Hematopoietic multipotent progenitor cell treated with erythropoietin and hydrocortisone succinate and interleukin-3 and kit ligand, for 4 days (in vitro differentiated cells): Measurements from ENCODE around the gene B3GLCT.
"Not testable (repeated sequence)": the region's sequence is repeated elsewhere in the genome, so short reads cannot be mapped to it uniquely, and the experiment has no call there.

ENCODE experiments used
- DNase-seq: peaks from one replicate; pipeline ENCODE4 v3.0.0-alpha.2; 2015

Gene B3GLCT

DNA sequence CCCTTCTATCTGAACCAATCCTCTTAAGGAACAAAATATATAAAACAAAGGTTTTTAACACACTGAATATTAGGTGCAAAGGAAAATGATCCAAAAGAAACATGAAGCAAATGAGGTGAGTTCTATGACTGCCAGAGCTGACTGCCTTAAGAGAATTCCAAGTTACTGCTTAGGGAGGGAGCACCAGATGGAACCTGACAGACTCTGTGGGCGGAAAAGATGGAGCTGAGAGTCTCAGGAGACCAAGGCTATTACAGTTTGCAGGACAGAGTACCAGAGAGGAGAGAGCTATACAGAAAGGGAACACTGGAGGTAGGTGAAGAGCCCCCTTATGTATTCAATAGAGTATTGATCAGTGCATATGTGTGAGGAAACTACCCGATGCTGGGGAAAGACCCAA lies 87.2 kb downstream of the B3GLCT start:
- no peak for DNase-seq

DNA sequence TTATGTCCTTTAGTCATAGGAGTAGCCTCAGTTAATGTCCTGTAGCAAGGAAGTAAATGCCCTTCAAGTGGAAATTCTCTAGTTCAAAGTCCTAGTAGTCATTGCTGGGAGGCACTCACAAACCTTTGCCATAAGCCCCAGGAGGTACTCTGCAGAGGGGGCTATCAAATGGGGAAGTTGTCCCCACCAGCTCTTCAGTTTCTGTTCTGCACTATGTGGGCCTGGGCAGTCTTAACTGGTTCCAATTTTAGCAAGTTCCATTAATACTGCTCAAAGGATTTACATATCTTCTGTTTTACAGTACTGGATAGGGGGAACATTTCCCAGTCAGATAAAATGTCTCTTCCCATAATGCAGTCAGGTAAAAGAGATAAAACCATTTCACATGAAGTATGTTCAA lies 101.3 kb downstream of the B3GLCT start:
- no peak for DNase-seq

DNA sequence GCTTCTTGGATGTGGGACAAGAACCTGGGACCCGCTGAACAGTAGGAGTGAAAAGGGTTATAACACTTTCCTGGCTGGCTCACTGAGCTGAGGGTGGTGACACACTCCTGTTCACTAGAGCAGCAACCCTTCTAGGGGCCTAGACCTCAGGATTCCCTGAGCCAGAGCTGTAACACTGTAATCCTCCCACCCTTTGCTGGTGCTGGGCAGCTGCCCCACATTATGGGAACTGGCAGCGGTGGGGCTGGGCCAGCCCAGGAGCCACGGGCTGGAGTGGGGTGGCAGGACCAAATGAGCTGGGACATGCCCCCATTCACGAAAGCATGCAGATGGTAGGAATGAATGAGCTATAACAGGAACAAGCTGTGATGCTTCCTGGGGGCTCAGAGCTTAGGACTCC lies 110.6 kb downstream of the B3GLCT start:
- no peak for DNase-seq

DNA sequence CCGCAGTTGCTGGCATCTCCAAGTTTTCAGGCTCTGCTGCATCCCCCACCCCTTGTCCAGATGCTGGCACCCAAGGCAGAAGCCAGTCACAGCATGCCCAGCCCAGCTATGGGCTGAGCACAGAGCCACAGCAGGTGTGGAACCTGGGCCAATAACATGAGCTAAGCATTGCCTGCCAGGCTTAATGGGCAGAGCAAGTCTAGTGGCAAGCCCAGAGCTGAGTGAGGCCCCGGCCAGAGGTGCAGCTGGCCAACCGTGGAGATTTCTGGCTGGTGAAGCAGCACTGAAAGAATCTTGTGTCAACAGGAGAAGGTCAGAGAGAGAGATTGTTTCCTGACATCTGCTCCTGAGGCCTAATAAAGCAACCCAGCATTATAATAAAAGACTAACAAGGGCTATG lies 111.0 kb downstream of the B3GLCT start:
- DNase-seq: no peak

DNA sequence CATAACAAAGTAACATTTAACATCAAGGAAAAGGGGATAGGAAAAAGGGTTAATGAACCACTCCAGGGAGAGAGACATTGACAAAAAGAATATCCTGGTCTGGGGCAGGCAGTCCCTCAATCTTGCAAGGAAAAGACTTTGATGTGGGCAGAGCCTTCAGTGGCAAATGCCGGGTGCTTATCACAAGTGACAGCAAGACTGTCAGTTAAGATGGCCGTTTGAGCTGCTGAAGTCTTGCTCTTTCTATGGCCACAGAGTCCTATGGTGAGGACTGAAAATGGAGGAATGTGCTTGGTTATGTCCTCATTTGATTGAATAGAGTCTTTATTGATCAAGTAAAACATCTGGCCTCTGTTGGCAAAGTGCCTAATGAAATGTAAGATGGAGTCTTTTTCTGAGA lies 112.1 kb downstream of the B3GLCT start:
- peak; percentile 51 for DNase-seq

DNA sequence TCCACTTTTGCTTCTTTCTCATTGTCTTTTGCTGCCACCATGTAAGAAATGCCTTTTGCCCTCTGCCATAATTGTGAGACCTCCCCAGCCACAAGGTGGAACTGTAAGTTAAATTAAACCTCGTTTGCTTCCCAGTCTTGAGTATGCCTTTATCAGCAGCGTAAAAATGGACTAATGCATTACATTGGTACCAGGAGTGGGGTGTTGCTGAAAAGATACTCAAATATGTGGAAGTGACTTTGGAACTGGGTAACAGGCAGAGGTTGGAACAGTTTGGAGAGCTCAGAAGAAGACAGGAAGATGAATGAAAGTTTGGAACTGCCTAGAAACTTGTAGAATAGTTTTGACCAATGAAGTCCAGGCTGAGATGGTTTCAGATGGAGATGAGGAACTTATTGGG lies 115.2 kb downstream of the B3GLCT start:
- DNase-seq: no peak

DNA sequence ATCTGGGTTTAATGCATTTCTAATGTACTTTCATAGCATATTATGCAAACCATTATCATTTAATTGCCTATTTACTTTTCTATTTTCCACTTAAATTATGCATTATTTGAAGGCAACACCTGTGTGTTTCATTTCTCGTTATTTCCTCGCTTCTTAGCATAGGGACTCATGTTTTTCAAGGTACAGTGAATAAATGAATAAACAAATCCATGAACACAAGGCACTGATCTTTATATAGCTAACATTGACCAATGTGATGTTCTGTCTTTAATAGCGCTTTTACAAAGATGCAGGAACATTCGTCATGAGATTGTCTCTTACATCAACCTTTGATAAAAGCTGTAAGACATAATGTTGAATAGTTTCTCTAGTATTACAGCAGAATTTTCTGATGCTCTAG lies 121.2 kb downstream of the B3GLCT start:
- no peak for DNase-seq

DNA sequence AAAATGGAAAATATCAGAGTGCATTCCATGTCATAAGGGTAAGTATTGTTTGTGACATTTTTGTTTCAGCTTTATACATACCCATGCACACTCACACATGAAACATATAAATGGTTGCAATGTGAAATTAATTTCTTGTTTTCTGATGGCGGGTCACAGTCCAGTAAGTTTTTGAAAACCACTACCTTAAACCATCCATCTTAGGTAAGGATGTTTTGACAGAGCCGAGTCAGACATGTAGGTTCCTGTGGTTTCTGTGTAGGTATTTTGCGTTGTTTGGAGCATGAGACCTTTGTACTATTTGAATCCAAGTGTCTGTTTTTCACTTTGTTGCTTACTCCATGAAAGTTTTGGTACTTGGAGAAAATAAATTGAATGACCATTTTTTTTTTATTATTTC lies 121.7 kb downstream of the B3GLCT start:
- DNase-seq: no peak

DNA sequence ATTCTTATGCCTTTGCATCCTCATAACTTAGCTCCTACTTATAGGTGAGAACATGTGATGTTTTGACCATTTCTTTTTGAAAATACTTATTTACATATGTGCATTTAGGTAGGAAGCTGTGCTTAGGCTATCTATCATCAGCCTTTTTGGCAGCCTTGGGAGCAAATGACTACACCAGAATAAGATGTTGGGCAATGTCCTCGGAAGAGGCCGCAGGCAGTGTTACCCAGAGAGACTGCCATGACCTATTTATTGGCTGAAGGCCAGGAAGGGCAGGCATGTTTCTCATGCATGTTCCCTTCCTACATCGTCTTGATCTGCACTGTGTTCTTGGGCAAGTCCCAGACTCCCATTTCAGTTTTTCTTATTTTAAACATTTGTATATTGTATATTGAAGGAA lies 122.3 kb downstream of the B3GLCT start:
- DNase-seq: no peak

DNA sequence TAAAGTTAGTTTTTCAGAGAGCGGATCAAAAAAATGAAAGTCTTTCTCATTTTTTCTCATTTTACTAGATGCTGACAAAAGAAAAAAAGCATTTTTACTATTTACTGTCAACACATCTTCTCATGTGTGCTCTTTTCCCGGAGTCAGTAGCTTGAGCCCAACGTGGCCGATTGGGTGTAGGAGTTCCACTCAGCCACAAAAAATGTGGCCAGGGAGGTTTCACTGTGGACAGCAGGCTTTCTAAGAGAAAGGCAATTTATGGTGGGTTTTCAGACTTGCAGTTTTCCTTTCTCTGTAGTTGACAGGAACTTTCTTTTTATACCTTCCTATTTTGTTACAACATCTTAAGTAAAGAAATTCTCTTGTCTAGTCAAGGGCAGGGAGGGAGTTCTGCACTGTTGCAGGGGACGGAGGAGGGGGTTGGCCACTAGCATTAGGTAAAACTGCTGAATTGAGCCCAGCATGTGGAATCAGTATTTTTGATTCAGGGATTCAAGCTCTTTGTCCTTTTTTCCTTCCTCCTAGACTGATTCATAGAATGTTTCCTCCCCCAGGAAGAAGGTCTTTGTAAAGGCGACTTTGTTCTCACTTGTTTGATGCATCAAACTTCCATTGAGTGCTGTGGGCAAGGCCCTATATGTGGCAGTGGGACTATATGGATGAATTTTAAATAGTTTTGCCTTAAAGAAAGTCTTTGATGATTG lies 123.1 kb downstream of the B3GLCT start:
- no peak for DNase-seq

DNA sequence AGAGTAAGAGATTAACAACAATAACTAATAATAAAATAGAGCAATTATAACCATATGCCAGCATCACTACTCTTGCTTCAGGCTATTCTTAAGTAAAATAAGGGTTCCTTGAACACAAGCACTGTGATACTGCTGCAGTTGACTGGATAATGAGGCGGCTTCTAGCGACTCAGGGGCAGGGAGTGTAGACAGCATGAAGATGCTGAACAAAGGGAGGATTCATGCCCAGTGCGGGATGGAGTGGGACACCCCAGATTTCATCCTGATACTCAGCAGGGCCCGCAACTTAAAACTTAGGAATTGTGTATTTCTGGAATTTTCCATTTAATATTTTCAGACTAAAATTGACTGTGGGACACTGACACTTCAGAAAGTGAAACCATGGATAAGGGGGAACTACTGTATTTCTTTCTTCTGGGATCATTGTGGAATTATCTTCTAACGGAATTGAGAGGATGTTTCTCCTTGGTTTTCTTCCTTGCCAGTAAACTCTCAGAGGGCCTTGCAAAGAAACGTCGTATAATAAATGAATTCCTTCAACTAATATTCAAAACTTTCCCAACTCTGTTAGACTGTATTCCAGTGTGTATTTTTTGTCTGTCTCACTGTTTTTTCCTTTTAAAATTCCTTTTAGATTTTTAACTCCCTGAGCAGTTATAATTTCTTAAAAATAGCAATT lies 127.5 kb downstream of the B3GLCT start:
- no peak for DNase-seq

DNA sequence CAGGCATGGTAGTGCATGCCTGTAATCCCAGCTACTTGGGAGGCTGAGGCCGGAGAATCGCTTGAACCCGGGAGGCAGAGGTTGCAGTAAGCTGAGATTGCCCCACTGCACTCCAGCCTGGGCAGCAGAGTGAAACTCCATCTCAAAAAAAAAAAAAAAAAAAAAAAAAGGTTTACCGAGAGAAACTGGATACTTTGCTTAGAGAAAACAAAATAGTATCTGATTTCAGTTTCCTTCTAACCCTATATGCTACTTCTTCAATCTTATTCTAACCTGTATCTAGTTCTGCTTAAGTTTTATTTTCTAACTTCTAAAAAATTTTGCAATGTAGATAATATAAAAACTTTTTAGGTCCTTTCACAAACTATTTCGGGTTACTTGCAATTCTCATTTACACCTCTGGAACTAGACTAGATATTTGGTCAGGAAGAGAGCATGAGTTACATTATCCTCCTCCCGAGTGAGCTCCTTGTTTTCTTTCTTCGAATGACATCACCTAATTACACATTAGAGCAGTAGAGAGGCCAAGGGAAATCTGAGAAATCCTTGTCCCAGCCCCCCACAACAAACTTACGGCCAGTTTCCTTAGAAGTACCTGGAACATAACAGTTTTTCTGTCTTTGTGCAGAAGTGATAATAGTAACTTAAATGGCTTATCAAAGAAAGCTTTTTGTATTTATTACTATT lies 128.9 kb downstream of the B3GLCT start:
- DNase-seq: no peak

DNA sequence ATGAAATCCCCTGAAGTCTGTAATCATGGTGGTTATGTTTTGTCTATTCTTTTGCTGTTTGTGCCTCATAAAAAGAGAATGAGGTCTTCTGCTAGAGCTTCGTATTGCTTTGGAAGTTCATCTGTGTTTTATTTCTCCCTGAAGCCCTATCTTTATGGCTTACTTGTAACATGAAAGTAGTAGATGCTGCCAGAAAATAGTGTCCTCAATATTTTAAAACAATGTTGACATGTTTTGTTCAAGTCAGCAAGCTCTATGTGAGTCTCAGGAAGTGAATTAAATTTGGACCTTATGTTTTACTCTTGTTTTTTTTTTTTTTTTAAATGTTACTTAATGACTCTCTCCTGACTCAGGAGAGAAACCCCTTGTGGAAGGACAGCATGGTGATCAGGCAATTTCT lies 130.5 kb downstream of the B3GLCT start:
- no peak for DNase-seq

DNA sequence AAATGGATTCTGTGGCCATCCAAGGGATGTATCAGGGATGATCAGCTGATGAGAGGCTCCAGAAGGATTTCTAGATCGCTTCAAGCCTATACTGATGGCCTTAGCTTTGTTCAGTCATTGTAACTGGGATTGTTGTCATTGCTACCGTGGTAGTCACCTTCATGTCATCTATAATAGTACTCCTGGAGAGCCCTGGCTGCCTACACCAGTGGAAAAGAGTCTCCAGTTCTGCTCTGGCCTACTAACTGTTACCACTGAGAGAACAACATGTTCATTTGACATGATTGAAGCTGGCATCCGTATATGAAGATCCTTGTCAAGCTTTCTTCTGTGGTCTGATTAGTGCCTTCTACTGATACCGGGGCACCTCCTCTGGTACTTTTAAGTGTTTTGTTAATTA lies 131.3 kb downstream of the B3GLCT start:
- no peak for DNase-seq

DNA sequence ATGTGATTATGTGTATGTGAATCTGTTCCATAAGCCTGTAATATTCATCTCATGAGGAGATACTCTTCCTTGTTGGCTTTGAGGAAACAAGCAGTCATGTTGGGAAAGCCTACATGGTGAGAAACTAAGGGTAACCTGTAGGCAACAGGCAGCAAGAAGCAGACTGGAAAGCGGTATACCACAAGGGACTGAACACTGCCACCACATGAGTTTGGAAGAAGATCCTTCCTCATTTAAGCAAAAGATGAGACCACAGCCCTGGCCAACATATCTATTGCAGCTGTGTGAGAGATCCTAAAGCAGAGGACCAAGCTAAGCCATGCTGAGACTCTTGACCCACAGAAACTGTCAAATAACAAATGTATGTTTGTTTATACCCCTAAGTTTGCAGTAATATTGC lies 134.8 kb downstream of the B3GLCT start:
- DNase-seq: peak; percentile 18

DNA sequence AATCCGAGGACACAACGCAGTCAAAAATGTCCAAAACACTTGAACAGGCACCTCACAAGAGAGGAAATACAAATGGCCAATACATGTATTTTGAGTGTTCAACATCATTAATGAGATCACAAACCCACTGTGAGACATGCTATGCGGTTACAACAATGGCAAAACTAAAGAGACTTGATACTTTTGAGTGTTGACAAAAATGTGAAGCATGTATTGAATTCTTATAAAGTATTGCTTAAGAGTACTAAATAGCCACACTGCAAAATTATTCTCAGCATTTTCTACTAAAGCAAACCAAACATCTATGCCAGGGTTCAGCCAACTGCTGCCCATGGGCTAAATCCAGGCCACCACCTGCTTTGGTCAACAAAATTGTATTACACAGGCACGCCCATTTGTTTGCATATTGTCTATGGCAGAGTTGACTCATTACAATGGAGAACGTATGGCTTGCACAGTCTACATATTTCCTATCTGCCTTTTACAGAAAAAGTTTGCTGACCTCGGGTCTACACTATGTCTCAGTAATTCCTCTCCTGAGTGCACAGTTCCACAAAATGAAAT lies 135.3 kb downstream of the B3GLCT start:
- DNase-seq: no peak

DNA sequence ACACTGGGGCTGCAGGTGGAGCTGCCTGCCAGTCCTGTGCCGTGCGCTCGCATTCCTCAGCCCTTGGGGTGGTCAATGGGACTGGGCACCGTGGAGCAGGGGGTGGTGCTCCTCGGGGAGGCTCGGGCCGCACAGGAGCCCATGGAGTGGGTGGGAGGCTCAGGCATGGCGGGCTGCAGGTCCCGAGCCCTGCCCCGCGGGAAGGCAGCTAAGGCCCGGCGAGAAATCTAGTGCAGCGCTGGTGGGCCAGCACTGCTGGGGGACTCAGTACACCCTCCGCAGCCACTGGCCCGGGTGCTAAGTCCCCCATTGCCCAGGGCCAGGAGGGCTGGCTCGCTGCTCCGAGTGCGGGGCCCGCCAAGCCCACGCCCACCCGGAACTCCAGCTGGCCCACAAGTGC lies 139.8 kb downstream of the B3GLCT start:
- DNase-seq: not testable (repeated sequence)

DNA sequence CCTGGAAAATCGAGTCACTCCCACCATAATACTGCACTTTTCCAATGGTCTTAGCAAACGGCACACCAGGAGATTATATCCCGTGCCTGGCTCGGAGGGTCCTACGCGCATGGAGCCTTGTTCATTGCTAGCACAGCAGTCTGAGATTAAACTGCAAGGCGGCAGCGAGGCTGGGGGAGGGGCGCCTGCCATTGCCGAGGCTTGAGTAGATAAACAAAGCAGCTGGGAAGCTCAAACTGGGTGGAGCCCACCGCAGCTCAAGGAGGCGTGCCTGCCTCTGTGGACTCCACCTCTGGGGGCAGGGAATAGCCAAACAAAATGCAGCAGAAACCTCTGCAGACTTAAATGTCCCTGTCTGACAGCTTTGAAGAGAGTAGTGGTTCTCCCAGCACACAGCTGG lies 141.1 kb downstream of the B3GLCT start:
- not testable (repeated sequence) for DNase-seq

DNA sequence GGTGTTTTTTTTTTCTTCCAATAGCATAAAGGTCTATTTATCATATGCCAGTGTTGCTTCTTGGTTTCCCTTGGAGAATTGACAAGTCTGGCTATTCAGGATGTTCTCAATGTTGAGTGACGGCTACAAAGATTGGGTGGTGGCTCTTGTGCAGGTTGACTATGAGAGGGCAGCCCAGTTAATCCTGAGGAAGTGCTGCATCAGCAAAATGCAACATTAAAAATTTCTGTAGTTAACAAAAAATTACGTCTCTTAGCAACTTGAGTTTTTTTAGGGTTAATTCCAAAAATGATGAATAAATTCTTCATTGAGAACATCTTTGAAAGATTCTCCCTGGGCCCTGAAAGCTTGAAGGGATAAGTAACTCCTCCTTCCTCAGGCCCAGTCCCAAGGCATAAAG lies 147.1 kb downstream of the B3GLCT start:
- no peak for DNase-seq

DNA sequence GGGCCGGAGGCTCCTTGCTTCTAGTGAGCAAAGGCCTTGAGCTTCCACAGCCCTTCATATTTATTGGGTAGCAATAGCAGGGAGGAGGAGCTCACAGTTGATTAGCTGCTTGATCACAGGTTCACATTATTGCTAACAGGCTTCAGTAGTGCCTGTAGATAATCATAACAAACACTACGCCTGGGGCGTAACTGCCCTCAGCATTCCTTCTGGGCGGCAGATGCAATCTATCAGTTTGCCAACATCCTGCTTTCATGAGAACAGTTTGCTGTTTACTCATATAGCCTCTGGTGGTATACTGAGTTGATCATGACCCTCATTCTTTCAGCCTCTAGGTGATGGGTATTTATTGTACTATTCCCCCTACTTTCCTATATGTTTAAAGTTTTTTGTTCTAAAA lies 149.4 kb downstream of the B3GLCT start:
- no peak for DNase-seq

DNA sequence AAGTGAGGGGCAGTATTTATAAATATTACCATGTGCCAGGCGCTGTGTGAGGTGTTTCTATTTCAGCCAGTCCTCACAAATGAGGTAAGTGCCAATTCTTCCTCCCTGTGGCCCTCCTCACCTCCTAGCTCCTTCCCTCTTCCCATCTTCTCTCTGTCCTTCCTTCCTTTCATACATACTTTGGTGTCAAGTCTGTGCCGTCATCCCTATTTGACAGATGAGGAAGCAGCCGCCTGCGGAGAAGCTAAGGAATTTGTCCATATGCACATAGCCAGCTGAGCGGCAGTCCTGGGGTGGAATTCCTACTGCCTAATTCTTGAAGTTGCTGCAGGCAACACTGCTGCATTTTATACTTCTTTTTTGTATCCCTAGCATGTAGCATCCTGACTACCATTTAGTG lies 150.8 kb downstream of the B3GLCT start:
- no peak for DNase-seq

DNA sequence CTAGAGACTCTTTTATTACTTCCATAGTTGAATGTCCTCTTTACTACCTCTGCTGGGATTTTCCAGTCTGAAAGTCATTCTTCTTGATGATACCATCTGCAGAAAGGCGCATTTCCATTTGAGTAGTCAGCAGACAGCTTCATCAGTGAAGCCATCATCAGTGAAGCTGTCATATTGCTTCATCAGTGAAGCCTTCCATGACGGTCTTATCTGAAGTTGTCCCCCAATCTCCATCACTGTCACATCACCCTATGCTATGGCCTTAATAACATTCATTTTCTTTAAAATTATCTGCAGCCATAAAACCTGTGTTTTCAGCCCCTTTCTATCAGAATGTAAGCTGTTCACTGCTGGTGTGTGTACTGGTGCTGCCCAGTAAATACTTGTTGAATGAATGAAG lies 151.6 kb downstream of the B3GLCT start:
- DNase-seq: no peak

DNA sequence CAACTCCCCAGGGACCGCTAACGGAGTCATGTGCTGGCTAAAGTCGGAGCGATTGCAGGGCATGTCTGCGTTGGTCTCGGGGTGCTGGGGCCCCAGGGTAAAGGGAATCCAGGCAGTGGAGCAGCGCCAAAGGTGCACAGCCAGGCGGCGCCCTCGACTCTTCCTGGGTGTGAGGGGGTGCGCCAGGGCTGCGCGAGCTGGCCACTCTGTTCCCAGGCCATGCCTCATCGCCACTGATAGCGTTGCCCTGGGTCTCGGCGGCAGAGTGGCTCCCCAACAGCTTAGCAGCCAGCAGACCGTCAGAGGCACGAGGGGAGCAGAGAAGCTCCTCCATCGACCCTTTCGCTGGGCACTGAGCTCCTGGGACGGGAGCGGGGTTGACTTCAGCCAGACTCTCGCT lies 152.7 kb downstream of the B3GLCT start:
- DNase-seq: no peak

DNA sequence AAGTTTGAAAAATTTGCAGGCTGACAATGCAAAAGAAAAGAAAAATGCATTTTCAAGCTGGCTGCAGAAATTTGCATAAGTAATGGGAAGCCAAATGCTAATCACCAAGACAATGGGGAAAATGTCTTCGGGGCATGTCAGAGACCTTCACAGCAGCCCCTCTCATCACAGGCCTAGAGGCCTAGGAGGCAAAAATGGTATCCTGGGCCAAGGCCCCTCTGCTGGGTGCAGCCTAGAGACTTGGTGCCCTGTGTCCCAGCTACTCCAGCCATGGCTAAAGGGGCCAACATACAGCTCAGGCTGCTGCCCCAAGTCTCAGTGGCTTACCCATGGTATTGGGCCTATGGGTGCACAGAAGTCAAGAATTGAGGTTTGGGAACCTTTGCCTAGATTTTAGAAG lies 155.2 kb downstream of the B3GLCT start:
- no peak for DNase-seq
